Endothelial cell of umbilical vein (primary cell): ENCODE data around the gene N4BP3. TPM values are rescaled to one million over a fixed set of nuclear protein-coding genes. Genes with fewer than 3 reads are reported as not detected.
"Not testable (repeated sequence)": the region's sequence is repeated elsewhere in the genome, so short reads cannot be mapped to it uniquely, and the experiment has no call there.

Source experiments
- BruUV-seq: library from RNA; stranded (reverse); fragments of 400-500 nt; replicated peaks from 2 replicates; lab custom pipeline; 2021; lab: Mats Ljungman, UMichigan
- CTCF ChIA-PET: fragments of 300-600, 350-600 bp; sonication (Branson Sonifier 250); formaldehyde crosslinking; loops from one replicate; lab custom pipeline; 2021; ENCODE audit warnings: antibody characterized with exemption, inconsistent platforms; lab: Charles Lee
- POLR2A ChIA-PET: fragments of 300-600, 350-600 bp; sonication (Branson Sonifier 250); formaldehyde crosslinking; loops from one replicate; lab custom pipeline; 2021; ENCODE audit warnings: antibody characterized with exemption, inconsistent platforms; lab: Charles Lee
- DNase-seq: peaks from one replicate; pipeline ENCODE4 v3.0.0-alpha.2; 2011; ENCODE audit warnings: low read depth, low spot score
- FAIRE-seq: peaks from 2 replicates; lab custom pipeline; 2011; peaks lifted over from hg19 to GRCh38; lab: Jason Lieb, UNC
- H2AFZ ChIP-seq: 2 replicates; pipeline ENCODE4 v1.6.0; 2012; ENCODE audit warnings: low read depth, low read length, control low read depth, inconsistent platforms
- H3K27ac ChIP-seq: 2 replicates; pipeline ENCODE4 v1.5.1; 2011; ENCODE audit warnings: low read depth, mild to moderate bottlenecking, control low read depth, low read length, moderate library complexity; ENCODE audit not compliant: insufficient read depth
- H3K27me3 ChIP-seq, 2 experiments: 2 replicates each; pipeline versions ENCODE4 v1.6.0 to v1.6.1; 2011; ENCODE audit warnings: low read length in 2 of 2, mixed read lengths in 1 of 2; ENCODE audit not compliant: control insufficient read depth in 2 of 2, insufficient read depth in 2 of 2
- H3K36me3 ChIP-seq, 2 experiments: 2 replicates in 1 of 2; 3 replicates in 1 of 2; pipeline ENCODE4 v1.5.1; 2011; ENCODE audit warnings: low read length in 2 of 2, mild to moderate bottlenecking in 1 of 2, moderate library complexity in 1 of 2; ENCODE audit not compliant: control insufficient read depth in 2 of 2, insufficient read depth in 2 of 2; ENCODE audit errors: extremely low read depth in 1 of 2
- H3K4me1 ChIP-seq: 3 replicates; pipeline ENCODE4 v1.5.1; 2011; ENCODE audit warnings: mild to moderate bottlenecking, low read length; ENCODE audit not compliant: control insufficient read depth, insufficient read depth; ENCODE audit errors: extremely low read depth
- H3K4me2 ChIP-seq: 2 replicates; pipeline ENCODE4 v1.6.1; 2011; ENCODE audit warnings: low read length, control low read depth, mixed read lengths; ENCODE audit not compliant: insufficient read depth
- H3K4me3 ChIP-seq, 3 experiments: fragments of 200-600 bp in 1 of 3; sonication (generic), shearing (Covaris generic) in 1 of 3; replicated peaks in 1 of 3; 2 replicates each; pipeline ENCODE4 v1.5.1; 2011 to 2016; ENCODE audit warnings: control low read depth in 3 of 3, low read length in 3 of 3, mild to moderate bottlenecking in 2 of 3, inconsistent platforms in 1 of 3, low read depth in 1 of 3, moderate library complexity in 1 of 3; ENCODE audit not compliant: insufficient read depth in 1 of 3
- H3K79me2 ChIP-seq: 2 replicates; pipeline ENCODE4 v1.6.0; 2012; ENCODE audit warnings: low read length, inconsistent platforms; ENCODE audit not compliant: control insufficient read depth, insufficient read depth
- H3K9ac ChIP-seq: replicated peaks from 2 replicates; pipeline ENCODE3; 2011; ENCODE audit warnings: low read length, control low read depth; ENCODE audit not compliant: insufficient read depth; ENCODE audit errors: extremely low read depth
- H3K9me1 ChIP-seq: replicated peaks from 3 replicates; pipeline ENCODE4 v1.6.0; 2011; ENCODE audit warnings: mild to moderate bottlenecking, low read length; ENCODE audit not compliant: control insufficient read depth, insufficient read depth; ENCODE audit errors: extremely low read depth
- H3K9me3 ChIP-seq: replicated peaks from 2 replicates; pipeline ENCODE4 v1.5.1; 2012; ENCODE audit warnings: low read length, inconsistent platforms; ENCODE audit not compliant: control insufficient read depth, insufficient read depth
- H4K20me1 ChIP-seq: replicated peaks from 2 replicates; pipeline ENCODE3; 2011; ENCODE audit warnings: mild to moderate bottlenecking, low read length; ENCODE audit not compliant: control insufficient read depth, insufficient read depth; ENCODE audit errors: extremely low read depth
- EZH2 ChIP-seq: IDR thresholded peaks from 2 replicates; pipeline ENCODE4 v1.6.1; 2012; ENCODE audit warnings: borderline replicate concordance, low read depth, mild to moderate bottlenecking, moderate library complexity, low read length, inconsistent platforms; ENCODE audit not compliant: severe bottlenecking
- FOS ChIP-seq: IDR thresholded peaks from 2 replicates; pipeline ENCODE4 v1.6.1; 2011; ENCODE audit warnings: mild to moderate bottlenecking, low read length, moderate library complexity, borderline replicate concordance; ENCODE audit not compliant: insufficient read depth
- GATA2 ChIP-seq: IDR thresholded peaks from 2 replicates; pipeline ENCODE4 v1.7.0; 2011; ENCODE audit warnings: low read depth, mild to moderate bottlenecking, moderate library complexity, mixed read lengths, low read length; ENCODE audit not compliant: insufficient read length, insufficient read depth
- JUN ChIP-seq: IDR thresholded peaks from 2 replicates; pipeline ENCODE4 v1.6.1; 2011; ENCODE audit warnings: borderline replicate concordance, low read depth; ENCODE audit not compliant: insufficient read length, insufficient read depth
- MYC ChIP-seq: IDR thresholded peaks from one replicate; pipeline ENCODE4 v1.6.1; 2011; ENCODE audit warnings: mild to moderate bottlenecking, low read depth, low read length
- POLR2A ChIP-seq: IDR thresholded peaks from 2 replicates; pipeline ENCODE4 v1.6.1; 2012; ENCODE audit warnings: low read depth, mild to moderate bottlenecking, control low read depth, low read length
- POLR2AphosphoS5 ChIP-seq: IDR thresholded peaks from 2 replicates; pipeline ENCODE4 v1.6.1; 2012; ENCODE audit warnings: low read depth, mild to moderate bottlenecking, control low read depth, low read length, moderate library complexity; ENCODE audit not compliant: insufficient read depth
- dilution Hi-C: fragments of 300-500 bp; cut with MboI; formaldehyde crosslinking; loops from one replicate; pipeline ENCODE4 v1.15.0; 2019; ENCODE audit warnings: low sequenced_read_pairs; ENCODE audit not compliant: extremely low pct_ligation_motif_present
- intact Hi-C: fragments of 100-400 bp; cut with micrococcal nuclease; formaldehyde crosslinking; loops from one replicate; pipeline ENCODE4 v1.10.0; 2022
- polyA plus RNA-seq, 4 experiments: library from polyadenylated mRNA; depleted of rRNA in 3 of 4; stranded (reverse) in 3 of 4; unstranded in 1 of 4; fragments of >200 nt; gene quantifications; 2 replicates each; pipeline versions ENCODE4 v1.2.1 to v1.2.3, GENCODE V29; 2011 to 2012; ENCODE audit warnings: missing spikeins in 1 of 4
- total RNA-seq: library from RNA; stranded (reverse); gene quantifications from 2 replicates; pipeline ENCODE4 v1.2.3, GENCODE V29; 2021
- TF ChIP-seq, protein P1 (sequence below): IDR thresholded peaks from 2 replicates; pipeline ENCODE4 v1.6.1; 2011; ENCODE audit not compliant: insufficient read depth, insufficient read length
- TF ChIP-seq, protein P2 (sequence below), 2 donors: IDR thresholded peaks; 1 replicate in 1 of 2; 2 replicates in 1 of 2; pipeline ENCODE4 v1.5.1; 2011; ENCODE audit warnings: low read length in 2 of 2, mild to moderate bottlenecking in 2 of 2, moderate library complexity in 2 of 2, control low read depth in 1 of 2, inconsistent platforms in 1 of 2, low read depth in 1 of 2; ENCODE audit not compliant: insufficient read depth in 1 of 2; ENCODE audit errors: extremely low read depth in 1 of 2

Gene N4BP3
- total and polyA plus RNA-seq, 2 donors (not counting 3 experiments of a cell fraction or from before 2014, with no cell fraction given) = 11.8 to 38.2 TPM

DNA sequence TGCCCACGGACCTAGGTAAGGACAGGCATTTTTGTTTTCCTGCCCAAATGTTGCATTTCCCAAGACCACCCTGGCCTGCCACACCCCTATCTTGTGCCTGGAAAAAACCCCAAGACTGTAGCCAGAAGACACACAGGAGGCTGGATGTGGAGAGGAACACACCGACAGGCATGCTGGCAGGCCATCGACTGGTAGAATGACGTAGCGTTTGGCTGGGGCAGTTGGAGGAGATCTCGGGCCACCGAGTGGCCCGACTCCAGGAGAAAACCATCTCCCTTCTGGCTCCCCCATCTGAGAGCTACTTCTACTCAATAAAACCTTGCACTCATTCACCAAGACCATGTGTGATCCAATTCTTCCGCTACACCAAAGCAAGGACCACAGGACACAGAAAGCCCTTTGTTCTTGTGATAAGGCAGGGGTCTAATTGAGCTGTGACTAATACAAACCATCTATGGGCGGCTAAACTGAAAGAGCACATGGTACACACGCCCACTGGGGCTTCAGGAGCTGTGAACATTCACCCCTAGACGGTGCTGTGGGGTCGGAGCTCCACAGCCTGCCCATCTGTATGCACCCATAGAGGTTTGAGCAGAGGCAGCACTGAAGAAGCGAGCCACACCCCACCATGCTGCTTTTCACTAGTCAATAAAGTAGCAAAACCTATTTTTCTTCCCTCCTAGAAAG, 38.9 kb upstream of the N4BP3 start:
- FAIRE-seq (no peak), DNase-seq (no peak)
- CTCF ChIA-PET = interaction anchor here (0.7 to 5.8 kb wide), 12 partner anchors 9 to 130 kb away, joined by 3 to 200 read pairs (median 8); partner anchors contain the start of genes HNRNPAB and NHP2
- TF ChIP-seq POLR2A (no peak), JUN (no peak), GATA2 (no peak), MYC (no peak), FOS (no peak), EZH2 (no peak), POLR2AphosphoS5 (no peak)
- TF ChIP-seq, protein P1, sequence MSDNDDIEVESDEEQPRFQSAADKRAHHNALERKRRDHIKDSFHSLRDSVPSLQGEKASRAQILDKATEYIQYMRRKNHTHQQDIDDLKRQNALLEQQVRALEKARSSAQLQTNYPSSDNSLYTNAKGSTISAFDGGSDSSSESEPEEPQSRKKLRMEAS = no peak
- TF ChIP-seq, protein P2, sequence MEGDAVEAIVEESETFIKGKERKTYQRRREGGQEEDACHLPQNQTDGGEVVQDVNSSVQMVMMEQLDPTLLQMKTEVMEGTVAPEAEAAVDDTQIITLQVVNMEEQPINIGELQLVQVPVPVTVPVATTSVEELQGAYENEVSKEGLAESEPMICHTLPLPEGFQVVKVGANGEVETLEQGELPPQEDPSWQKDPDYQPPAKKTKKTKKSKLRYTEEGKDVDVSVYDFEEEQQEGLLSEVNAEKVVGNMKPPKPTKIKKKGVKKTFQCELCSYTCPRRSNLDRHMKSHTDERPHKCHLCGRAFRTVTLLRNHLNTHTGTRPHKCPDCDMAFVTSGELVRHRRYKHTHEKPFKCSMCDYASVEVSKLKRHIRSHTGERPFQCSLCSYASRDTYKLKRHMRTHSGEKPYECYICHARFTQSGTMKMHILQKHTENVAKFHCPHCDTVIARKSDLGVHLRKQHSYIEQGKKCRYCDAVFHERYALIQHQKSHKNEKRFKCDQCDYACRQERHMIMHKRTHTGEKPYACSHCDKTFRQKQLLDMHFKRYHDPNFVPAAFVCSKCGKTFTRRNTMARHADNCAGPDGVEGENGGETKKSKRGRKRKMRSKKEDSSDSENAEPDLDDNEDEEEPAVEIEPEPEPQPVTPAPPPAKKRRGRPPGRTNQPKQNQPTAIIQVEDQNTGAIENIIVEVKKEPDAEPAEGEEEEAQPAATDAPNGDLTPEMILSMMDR (IDR thresholded peaks at IDR 0.05; ENCODE audit: extremely low read depth in 1 of 2, insufficient read depth in 1 of 2, low read depth in 1 of 2, low read length in 2 of 2) = no peak
- H3K27me3 ChIP-seq = no peaks in the 10 kb centered on the region
- no peak overlapping the region for H2AFZ ChIP-seq
- no peaks in the 10 kb centered on the region for H3K36me3 ChIP-seq
- H4K20me1 ChIP-seq = no peaks in the 10 kb centered on the region
- H3K79me2 ChIP-seq = no peaks in the 10 kb centered on the region
- BruUV-seq = no TSS peak
- H3K9me3 ChIP-seq = no peaks in the 10 kb centered on the region
- H3K4me2 ChIP-seq = no peak overlapping the region
- H3K4me3 ChIP-seq = no peak overlapping the region
- dilution Hi-C loops = no loop called here
- POLR2A ChIA-PET = interaction anchor here (1.8 kb wide), 1 partner anchor 130 kb away, joined by 4 read pairs; the partner anchor contains the start of gene HNRNPAB
- intact Hi-C loops = no loop called here
- no peak overlapping the region for H3K27ac ChIP-seq
- no peaks in the 10 kb centered on the region for H3K9me1 ChIP-seq
- no peaks in the 10 kb centered on the region for H3K4me1 ChIP-seq
- H3K9ac ChIP-seq = no peak overlapping the region

DNA sequence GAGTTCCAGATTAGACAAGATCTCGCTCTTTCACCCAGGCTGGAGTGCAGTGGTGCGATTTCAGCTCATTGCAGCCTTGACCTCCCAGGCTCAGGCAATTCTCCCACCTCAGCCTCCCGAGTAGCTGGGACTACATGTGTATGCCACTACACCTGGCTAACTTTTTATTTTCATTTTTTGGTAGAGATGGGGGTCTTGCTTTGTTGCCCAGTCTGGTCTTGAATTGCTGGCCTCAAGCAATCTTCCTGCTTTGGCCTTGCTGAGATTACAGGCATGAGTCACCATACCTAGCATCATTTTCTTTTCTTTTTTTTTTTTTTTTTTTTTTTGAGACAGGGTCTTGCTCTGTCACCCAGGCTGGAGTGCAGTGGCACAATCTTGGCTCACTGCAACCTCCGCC, 36.4 kb upstream of the N4BP3 start:
- BruUV-seq, H3K4me1 ChIP-seq, H3K9me1 ChIP-seq, H3K79me2 ChIP-seq, H3K4me3 ChIP-seq, H3K36me3 ChIP-seq, H3K4me2 ChIP-seq, dilution Hi-C loops, H3K9me3 ChIP-seq, H3K27ac ChIP-seq, FAIRE-seq, H3K9ac ChIP-seq, H4K20me1 ChIP-seq, H2AFZ ChIP-seq, DNase-seq, H3K27me3 ChIP-seq: not testable (repeated sequence)
- POLR2A ChIA-PET = interaction anchor here (1.6 kb wide), 1 partner anchor 127 kb away, joined by 7 read pairs; the partner anchor contains the start of gene HNRNPAB
- intact Hi-C loops = loop anchor here (1.0 to 2.0 kb wide), 5 partner anchors 36 to 127 kb away; partner anchors contain the start of genes HNRNPAB, N4BP3 and RMND5B
- CTCF ChIA-PET = interaction anchor here (0.6 to 5.8 kb wide), 10 partner anchors 29 to 90 kb away, joined by 3 to 200 read pairs (median 33); partner anchors contain the start of gene NHP2
